ENCODE data around the gene POU4F1. TPM values are rescaled to one million over a fixed set of nuclear protein-coding genes. Genes with fewer than 3 reads are reported as not detected.

POU4F1 gene
- total and polyA plus RNA-seq, 2 donors (not counting 3 experiments of a cell fraction or from before 2014, with no cell fraction given) = 0.30 to 1.1 TPM

- H2AFZ ChIP-seq (ENCODE audit: low read depth, low read length) = no peak overlapping the region
- H3K9me1 ChIP-seq (replicated peaks; ENCODE audit: control insufficient read depth, extremely low read depth, insufficient read depth, low read length) = no peaks in the 10 kb centered on the region
- no peaks in the 10 kb centered on the region for H3K9me3 ChIP-seq (replicated peaks; ENCODE audit: control insufficient read depth, insufficient read depth, low read length)
- H3K36me3 ChIP-seq (ENCODE audit: control insufficient read depth in 2 of 2, extremely low read depth in 1 of 2, insufficient read depth in 2 of 2, low read length in 2 of 2) = no peaks in the 10 kb centered on the region
- POLR2A ChIA-PET = no interaction called here
- no peak overlapping the region for H3K4me3 ChIP-seq (replicated peaks in 1 of 3; ENCODE audit: insufficient read depth in 1 of 3, low read depth in 1 of 3, low read length in 3 of 3)
- intact Hi-C loops (cut with micrococcal nuclease) (no loop called here), dilution Hi-C loops (cut with MboI; ENCODE audit: extremely low pct_ligation_motif_present, low sequenced_read_pairs) (no loop called here)
- CTCF ChIA-PET = no interaction called here
- TF ChIP-seq, protein P1, sequence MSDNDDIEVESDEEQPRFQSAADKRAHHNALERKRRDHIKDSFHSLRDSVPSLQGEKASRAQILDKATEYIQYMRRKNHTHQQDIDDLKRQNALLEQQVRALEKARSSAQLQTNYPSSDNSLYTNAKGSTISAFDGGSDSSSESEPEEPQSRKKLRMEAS (IDR thresholded peaks at IDR 0.05; ENCODE audit: insufficient read depth, insufficient read length) = no peak
- TF ChIP-seq GATA2 (IDR thresholded peaks at IDR 0.05; ENCODE audit: insufficient read depth, insufficient read length, low read depth, low read length) (no peak), FOS (IDR thresholded peaks at IDR 0.05; ENCODE audit: borderline replicate concordance, insufficient read depth, low read length) (no peak), POLR2AphosphoS5 (IDR thresholded peaks at IDR 0.05; ENCODE audit: insufficient read depth, low read depth, low read length) (no peak), EZH2 (IDR thresholded peaks at IDR 0.05; ENCODE audit: borderline replicate concordance, low read depth, low read length, severe bottlenecking) (no peak), MYC (IDR thresholded peaks at IDR 0.05; ENCODE audit: low read depth, low read length) (no peak), POLR2A (IDR thresholded peaks at IDR 0.05; ENCODE audit: low read depth, low read length) (no peak)
- peaks cover 2% of the 10 kb centered on the region for H4K20me1 ChIP-seq (replicated peaks; ENCODE audit: control insufficient read depth, extremely low read depth, insufficient read depth, low read length)
- DNase-seq (ENCODE audit: low read depth, low spot score) (no peak), FAIRE-seq (no peak)
- no peaks in the 10 kb centered on the region for H3K27me3 ChIP-seq (ENCODE audit: control insufficient read depth in 2 of 2, insufficient read depth in 2 of 2, low read length in 2 of 2)
- H3K4me1 ChIP-seq (ENCODE audit: control insufficient read depth, extremely low read depth, insufficient read depth, low read length) = no peaks in the 10 kb centered on the region
- BruUV-seq (replicated peaks) = no TSS peak
- H3K9ac ChIP-seq (replicated peaks; ENCODE audit: extremely low read depth, insufficient read depth, low read length) = no peak overlapping the region
- H3K27ac ChIP-seq (ENCODE audit: insufficient read depth, low read depth, low read length) = no peak overlapping the region
- H3K4me2 ChIP-seq (ENCODE audit: insufficient read depth, low read length) = no peak overlapping the region
- no peaks in the 10 kb centered on the region for H3K79me2 ChIP-seq (ENCODE audit: control insufficient read depth, insufficient read depth, low read length)
Observed at GRCh38 chr13:78572459-78572858, 30.9 kb downstream of the POU4F1 start.

GRCh38 chr13:78569029-78569428 is 34.3 kb downstream of the POU4F1 start:
- peaks cover 2% of the 10 kb centered on the region for H4K20me1 ChIP-seq (replicated peaks; ENCODE audit: control insufficient read depth, extremely low read depth, insufficient read depth, low read length)
- no peak overlapping the region for H3K9ac ChIP-seq (replicated peaks; ENCODE audit: extremely low read depth, insufficient read depth, low read length)
- dilution Hi-C loops (cut with MboI; ENCODE audit: extremely low pct_ligation_motif_present, low sequenced_read_pairs) = no loop called here
- CTCF ChIA-PET = no interaction called here
- H3K79me2 ChIP-seq (ENCODE audit: control insufficient read depth, insufficient read depth, low read length) = no peaks in the 10 kb centered on the region
- TF ChIP-seq, protein P1 (IDR thresholded peaks at IDR 0.05; ENCODE audit: insufficient read depth, insufficient read length) = no peak
- no peak for TF ChIP-seq EZH2 (IDR thresholded peaks at IDR 0.05; ENCODE audit: borderline replicate concordance, low read depth, low read length, severe bottlenecking)
- FAIRE-seq (no peak), DNase-seq (ENCODE audit: low read depth, low spot score) (no peak)
- no peaks in the 10 kb centered on the region for H3K9me3 ChIP-seq (replicated peaks; ENCODE audit: control insufficient read depth, insufficient read depth, low read length)
- H3K9me1 ChIP-seq (replicated peaks; ENCODE audit: control insufficient read depth, extremely low read depth, insufficient read depth, low read length) = no peaks in the 10 kb centered on the region
- H3K27me3 ChIP-seq (ENCODE audit: control insufficient read depth in 2 of 2, insufficient read depth in 2 of 2, low read length in 2 of 2) = no peaks in the 10 kb centered on the region
- H2AFZ ChIP-seq (ENCODE audit: low read depth, low read length) = no peak overlapping the region
- H3K4me3 ChIP-seq (replicated peaks in 1 of 3; ENCODE audit: insufficient read depth in 1 of 3, low read depth in 1 of 3, low read length in 3 of 3) = no peak overlapping the region
- no peak overlapping the region for H3K4me2 ChIP-seq (ENCODE audit: insufficient read depth, low read length)
- POLR2A ChIA-PET = no interaction called here
- H3K4me1 ChIP-seq (ENCODE audit: control insufficient read depth, extremely low read depth, insufficient read depth, low read length) = no peaks in the 10 kb centered on the region
- no peaks in the 10 kb centered on the region for H3K36me3 ChIP-seq (ENCODE audit: control insufficient read depth in 2 of 2, extremely low read depth in 1 of 2, insufficient read depth in 2 of 2, low read length in 2 of 2)
- intact Hi-C loops (cut with micrococcal nuclease) = no loop called here
- BruUV-seq (replicated peaks) = no TSS peak
- H3K27ac ChIP-seq (ENCODE audit: insufficient read depth, low read depth, low read length) = no peak overlapping the region
